HCT116 (cell line): ENCODE measurements around the gene WDR70. TPM values are rescaled to one million over a fixed set of nuclear protein-coding genes. Genes with fewer than 3 reads are reported as not detected.

Experiments used
- ATAC-seq: fragments of 200-7000 bp; cut with Tn5 transposase; 2 replicates; pipeline ENCODE4 v1.9.1; 2020; ENCODE audit warnings: mild to moderate bottlenecking, moderate library complexity
- BruUV-seq: library from RNA; stranded (reverse); fragments of 400-500 nt; replicated peaks from 2 replicates; lab custom pipeline; 2021; lab: Mats Ljungman, UMichigan
- CTCF ChIA-PET: fragments of 300-600 bp; sonication (Branson Sonifier 250); formaldehyde crosslinking; loops from one replicate; lab custom pipeline; 2021; ENCODE audit warnings: antibody characterized with exemption; lab: Charles Lee
- POLR2A ChIA-PET: fragments of 300-600, 350-600 bp; sonication (Branson Sonifier 250); formaldehyde crosslinking; loops from one replicate; lab custom pipeline; 2021; ENCODE audit warnings: antibody characterized with exemption; lab: Charles Lee
- RAD21 ChIA-PET, 2 experiments: fragments of 300-600 bp; sonication (Branson Sonifier 250); formaldehyde crosslinking; loops; one replicate each; lab custom pipeline; 2023; ENCODE audit warnings: low total read pairs in 2 of 2; ENCODE audit not compliant: uncharacterized antibody in 2 of 2, unreplicated experiment in 2 of 2, low non-redundant PET in 1 of 2; lab: Charles Lee
- DNase-seq: peaks from one replicate; pipeline ENCODE4 v3.0.0-alpha.2; 2010; ENCODE audit warnings: low read depth, low spot score
- H2AFZ ChIP-seq: fragments of 200-600 bp; shearing (Covaris generic), sonication (generic); 2 replicates; pipeline ENCODE4 v1.6.1; 2017; ENCODE audit warnings: low read depth, mixed run types, mixed read lengths, antibody characterized with exemption, low read length; ENCODE audit not compliant: poor library complexity, severe bottlenecking
- H3K27ac ChIP-seq: 2 replicates; pipeline ENCODE4 v1.5.1; 2012; ENCODE audit warnings: low read depth, low read length
- H3K27me3 ChIP-seq: fragments of 200-600 bp; sonication (generic); 2 replicates; pipeline ENCODE4 v1.6.1; 2016; ENCODE audit warnings: mixed run types, low read length, mixed read lengths; ENCODE audit not compliant: insufficient read depth
- H3K36me3 ChIP-seq, 2 experiments: fragments of 200-500 bp in 1 of 2; fragments of 200-600 bp in 1 of 2; sonication (Bioruptor generic) in 1 of 2; sonication (generic) in 1 of 2; 2 replicates each; pipeline versions ENCODE4 v1.5.1 to v1.6.1; 2014 to 2016; ENCODE audit warnings: low read length in 2 of 2, inconsistent platforms in 1 of 2, mixed read lengths in 1 of 2, mixed run types in 1 of 2; ENCODE audit not compliant: insufficient read depth in 2 of 2, control insufficient read depth in 1 of 2
- H3K4me1 ChIP-seq, 2 experiments: fragments of 200-600 bp in 1 of 2; sonication (generic) in 1 of 2; 2 replicates each; pipeline versions ENCODE4 v1.5.1 to v1.6.1; 2012 to 2017; ENCODE audit warnings: low read length in 2 of 2, inconsistent platforms in 1 of 2, mild to moderate bottlenecking in 1 of 2, mixed read lengths in 1 of 2, mixed run types in 1 of 2, moderate library complexity in 1 of 2; ENCODE audit not compliant: insufficient read depth in 2 of 2, control insufficient read depth in 1 of 2
- H3K4me2 ChIP-seq: fragments of 200-600 bp; sonication (generic); 2 replicates; pipeline ENCODE4 v1.6.1; 2017; ENCODE audit warnings: mixed run types, low read length, mixed read lengths
- H3K4me3 ChIP-seq, 2 experiments: fragments of 200-600 bp in 1 of 2; sonication (generic) in 1 of 2; replicated peaks in 1 of 2; 2 replicates each; pipeline ENCODE4 v1.5.1; 2011 to 2016; ENCODE audit warnings: low read length in 2 of 2, control low read depth in 1 of 2, low read depth in 1 of 2, mild to moderate bottlenecking in 1 of 2, mixed read lengths in 1 of 2, mixed run types in 1 of 2
- H3K79me2 ChIP-seq: fragments of 200-600 bp; sonication (generic); 2 replicates; pipeline ENCODE4 v1.6.1; 2017; ENCODE audit warnings: mild to moderate bottlenecking, mixed run types, low read length, moderate library complexity, mixed read lengths; ENCODE audit not compliant: insufficient read depth
- H3K9ac ChIP-seq: fragments of 200-600 bp; sonication (generic); 2 replicates; pipeline ENCODE4 v1.6.1; 2016; ENCODE audit warnings: low read length, mixed read lengths
- H3K9me2 ChIP-seq: fragments of 200-600 bp; sonication (generic), shearing (Covaris generic); 2 replicates; pipeline ENCODE4 v1.6.1; 2017; ENCODE audit warnings: mixed run types, mild to moderate bottlenecking, moderate library complexity; ENCODE audit not compliant: insufficient read depth
- H3K9me3 ChIP-seq, 2 experiments: fragments of 200-500 bp in 1 of 2; fragments of 200-600 bp in 1 of 2; sonication (Bioruptor generic) in 1 of 2; sonication (generic) in 1 of 2; 2 replicates each; pipeline ENCODE4 v1.6.1; 2014 to 2017; ENCODE audit warnings: low read length in 2 of 2, mixed read lengths in 2 of 2, inconsistent platforms in 1 of 2, low read depth in 1 of 2, mild to moderate bottlenecking in 1 of 2, mixed run types in 1 of 2, moderate library complexity in 1 of 2; ENCODE audit not compliant: control insufficient read depth in 1 of 2, insufficient read depth in 1 of 2
- H4K20me1 ChIP-seq: fragments of 200-600 bp; sonication (generic), shearing (Covaris generic); 2 replicates; pipeline ENCODE4 v1.6.1; 2017; ENCODE audit warnings: mixed run types, mild to moderate bottlenecking, moderate library complexity; ENCODE audit not compliant: insufficient read depth
- CBX3 ChIP-seq: IDR thresholded peaks from 2 replicates; pipeline ENCODE4 v1.6.1; 2012; ENCODE audit warnings: low read depth
- CEBPB ChIP-seq: IDR thresholded peaks from 2 replicates; pipeline ENCODE4 v1.6.1; 2012; ENCODE audit warnings: low read depth
- CTCF ChIP-seq, 3 experiments: fragments of 200-600 bp in 1 of 3; sonication (generic) in 1 of 3; IDR thresholded peaks in 2 of 3; conservative IDR thresholded peaks in 1 of 3; 2 replicates each; pipeline ENCODE4 v1.5.1; 2012 to 2017; ENCODE audit warnings: low read depth in 2 of 3, low read length in 2 of 3, antibody characterized with exemption in 1 of 3, borderline replicate concordance in 1 of 3, control low read depth in 1 of 3, mild to moderate bottlenecking in 1 of 3, mixed read lengths in 1 of 3, mixed run types in 1 of 3, moderate library complexity in 1 of 3; ENCODE audit not compliant: insufficient read depth in 1 of 3
- ELF1 ChIP-seq: IDR thresholded peaks from 2 replicates; pipeline ENCODE4 v1.6.1; 2012; ENCODE audit warnings: low read depth, borderline replicate concordance
- EZH2phosphoT487 ChIP-seq: fragments of 200-600 bp; IDR thresholded peaks from 2 replicates; pipeline ENCODE4 v1.6.1; 2018; ENCODE audit warnings: antibody characterized with exemption, borderline replicate concordance
- FOSL1 ChIP-seq: IDR thresholded peaks from 2 replicates; pipeline ENCODE4 v1.6.1; 2012; ENCODE audit warnings: low read depth
- JUND ChIP-seq: IDR thresholded peaks from 2 replicates; pipeline ENCODE4 v1.6.1; 2012
- MAX ChIP-seq: IDR thresholded peaks from 2 replicates; pipeline ENCODE4 v1.6.1; 2012
- RAD21 ChIP-seq: IDR thresholded peaks from 2 replicates; pipeline ENCODE4 v1.6.1; 2012; ENCODE audit warnings: low read depth, mild to moderate bottlenecking
- SIN3A ChIP-seq: IDR thresholded peaks from 2 replicates; pipeline ENCODE4 v1.6.1; 2012; ENCODE audit warnings: low read depth
- SP1 ChIP-seq: IDR thresholded peaks from 2 replicates; pipeline ENCODE4 v1.6.1; 2012; ENCODE audit warnings: low read depth
- SRF ChIP-seq: IDR thresholded peaks from 2 replicates; pipeline ENCODE4 v1.6.1; 2012; ENCODE audit warnings: low read depth
- ZBTB33 ChIP-seq: IDR thresholded peaks from 2 replicates; pipeline ENCODE4 v1.6.1; 2011; ENCODE audit warnings: mild to moderate bottlenecking, low read length, moderate library complexity; ENCODE audit not compliant: insufficient replicate concordance; ENCODE audit errors: extremely low read depth
- ZFX ChIP-seq: fragments of 450-650 bp; IDR thresholded peaks from 2 replicates; pipeline ENCODE4 v1.6.1; 2017
- intact Hi-C: fragments of 100-400 bp; cut with micrococcal nuclease; formaldehyde crosslinking; loops from 2 replicates; pipeline ENCODE4 v1.10.0; 2022
- total RNA-seq: library from RNA; stranded (reverse); gene quantifications from one replicate; pipeline ENCODE4 v1.2.1, GENCODE V29; 2021; ENCODE audit not compliant: unreplicated experiment

WDR70 gene
- total RNA-seq, 1 experiment from 2014 or later: 31.1 TPM

GRCh38 chr5:37722236-37723161 lies 343.4 kb downstream of the WDR70 start:
- Histone ChIP-seq H3K4me3 (no peak overlapping the region), H3K27ac (no peak overlapping the region), H3K9me3 (no peaks in the 10 kb centered on the region), H3K9me2 (no peaks in the 10 kb centered on the region), H4K20me1 (no peaks in the 10 kb centered on the region), H3K4me2 (peak overlapping the region; percentile 36), H3K79me2 (no peaks in the 10 kb centered on the region), H3K9ac (no peak overlapping the region), H3K36me3 (no peaks in the 10 kb centered on the region), H2AFZ (no peak overlapping the region), H3K4me1 (peaks cover 7 to 22% of the 10 kb centered on the region in 2 experiments), H3K27me3 (no peaks in the 10 kb centered on the region)
- ChIA-PET POLR2A (no interaction called here), RAD21 (no interaction called here), CTCF (interaction anchor here (1.0 to 1.7 kb wide), 7 partner anchors 9 to 310 kb away, joined by 5 to 12 read pairs (median 5); no protein-coding TSS in a partner anchor)
- intact Hi-C loops: loop anchor here (5.0 kb wide), 1 partner anchor 470 kb away; no protein-coding TSS in a partner anchor
- TF ChIP-seq SRF: no peak
- no peak for TF ChIP-seq MAX
- TF ChIP-seq EZH2phosphoT487: no peak
- no peak for TF ChIP-seq ZBTB33
- TF ChIP-seq CBX3: no peak
- TF ChIP-seq FOSL1: peak; percentile 51
- peak; percentile 57; the same call in 1 of the 2 replicates for TF ChIP-seq CEBPB
- no peak for TF ChIP-seq ELF1
- TF ChIP-seq SIN3A: 0 out of 2 replicates have a peak, but pooled peaks have one; percentile 35
- no peak for TF ChIP-seq ZFX
- TF ChIP-seq RAD21: no peak
- TF ChIP-seq CTCF (IDR thresholded peaks at IDR 0.05 in 2 of 3, conservative IDR thresholded peaks at IDR 0.05 in 1 of 3; ENCODE audit: borderline replicate concordance in 1 of 3, insufficient read depth in 1 of 3, low read depth in 2 of 3, low read length in 2 of 3): no peak
- no peak; the same call in 1 of the 2 replicates for TF ChIP-seq SP1
- peak; percentile 38; the same call in 1 of the 2 replicates for TF ChIP-seq JUND
- DNase-seq (peak; percentile 40), ATAC-seq (peak; percentile 86)
- no TSS peak for BruUV-seq
